Neuronal stem cell (in vitro differentiated cells): Measurements from ENCODE around the gene EBF4.
"Not testable (repeated sequence)": the region's sequence is repeated elsewhere in the genome, so short reads cannot be mapped to it uniquely, and the experiment has no call there.

ENCODE experiments used
- DNase-seq: peaks from one replicate; pipeline ENCODE4 v3.0.0-alpha.2; 2013; ENCODE audit warnings: low spot score
- H2AFZ ChIP-seq: one replicate; pipeline ENCODE4 v1.6.1; 2013; ENCODE audit warnings: mild to moderate bottlenecking, low read length, inconsistent platforms
- H2AK5ac ChIP-seq: 2 replicates; pipeline ENCODE4 v1.6.1; 2013; ENCODE audit warnings: low read depth, mild to moderate bottlenecking, inconsistent platforms, low read length, moderate library complexity, mixed read lengths
- H2BK120ac ChIP-seq: 2 replicates; pipeline ENCODE4 v1.6.1; 2013; ENCODE audit warnings: low read depth, mild to moderate bottlenecking, inconsistent platforms, low read length, moderate library complexity, mixed read lengths
- H2BK12ac ChIP-seq: one replicate; pipeline ENCODE4 v1.6.1; 2013; ENCODE audit warnings: low read length, inconsistent platforms
- H2BK15ac ChIP-seq: 2 replicates; pipeline ENCODE4 v1.6.1; 2013; ENCODE audit warnings: mild to moderate bottlenecking, low read length, inconsistent platforms, mixed read lengths
- H2BK5ac ChIP-seq: one replicate; pipeline ENCODE4 v1.6.1; 2013; ENCODE audit warnings: inconsistent platforms, mild to moderate bottlenecking, low read length, moderate library complexity
- H3K14ac ChIP-seq: one replicate; pipeline ENCODE4 v1.6.1; 2013; ENCODE audit warnings: low read length, inconsistent platforms
- H3K18ac ChIP-seq: 2 replicates; pipeline ENCODE4 v1.6.1; 2013; ENCODE audit warnings: low read length, inconsistent platforms
- H3K23ac ChIP-seq: 2 replicates; pipeline ENCODE4 v1.6.1; 2013; ENCODE audit warnings: low read depth, mild to moderate bottlenecking, mixed read lengths, low read length, inconsistent platforms; ENCODE audit not compliant: poor library complexity
- H3K27ac ChIP-seq: replicated peaks from 3 replicates; pipeline ENCODE4 v1.5.1; 2013; ENCODE audit warnings: low read length, inconsistent platforms
- H3K27me3 ChIP-seq, 3 experiments: 2 replicates each; pipeline ENCODE4 v1.6.1; 2013; ENCODE audit warnings: low read length in 3 of 3, mild to moderate bottlenecking in 2 of 3, inconsistent platforms in 1 of 3, low read depth in 1 of 3, mixed read lengths in 1 of 3, moderate library complexity in 1 of 3; ENCODE audit not compliant: control insufficient read depth in 3 of 3, insufficient read depth in 3 of 3
- H3K36me3 ChIP-seq, 2 donors: replicated peaks in 1 of 2; 2 replicates each; pipeline ENCODE4 v1.6.1; 2013; ENCODE audit warnings: low read length in 2 of 2; ENCODE audit not compliant: control insufficient read depth in 2 of 2, insufficient read depth in 2 of 2
- H3K4ac ChIP-seq: 2 replicates; pipeline ENCODE4 v1.6.1; 2013; ENCODE audit warnings: inconsistent platforms, mild to moderate bottlenecking, low read length, moderate library complexity
- H3K4me1 ChIP-seq, 2 donors: 1 replicate in 1 of 2; 2 replicates in 1 of 2; pipeline ENCODE4 v1.6.1; 2013; ENCODE audit warnings: low read length in 2 of 2, low read depth in 1 of 2; ENCODE audit not compliant: control insufficient read depth in 2 of 2, insufficient read depth in 1 of 2
- H3K4me2 ChIP-seq: one replicate; pipeline ENCODE4 v1.6.1; 2013; ENCODE audit warnings: mild to moderate bottlenecking, low read length, inconsistent platforms; ENCODE audit not compliant: insufficient read depth, poor library complexity, severe bottlenecking
- H3K4me3 ChIP-seq, 2 donors: 2 replicates each; pipeline ENCODE4 v1.5.1; 2013; ENCODE audit warnings: low read length in 2 of 2, mild to moderate bottlenecking in 2 of 2, inconsistent platforms in 1 of 2, moderate library complexity in 1 of 2
- H3K79me1 ChIP-seq: one replicate; pipeline ENCODE4 v1.6.1; 2013; ENCODE audit warnings: low read depth, mild to moderate bottlenecking, inconsistent platforms, low read length, moderate library complexity
- H3K9ac ChIP-seq: one replicate; pipeline ENCODE4 v1.6.1; 2013; ENCODE audit warnings: mild to moderate bottlenecking, low read depth, low read length, inconsistent platforms; ENCODE audit not compliant: poor library complexity
- H3K9me3 ChIP-seq, 2 donors: replicated peaks in 1 of 2; 2 replicates each; pipeline versions ENCODE3 to v1.6.1; 2013; ENCODE audit warnings: low read length in 2 of 2, mild to moderate bottlenecking in 2 of 2, inconsistent platforms in 1 of 2, low read depth in 1 of 2, mixed read lengths in 1 of 2, moderate library complexity in 1 of 2; ENCODE audit not compliant: control insufficient read depth in 2 of 2, insufficient read depth in 1 of 2
- H4K8ac ChIP-seq: one replicate; pipeline ENCODE4 v1.6.1; 2013; ENCODE audit warnings: low read depth, mild to moderate bottlenecking, inconsistent platforms, low read length, moderate library complexity
- H4K91ac ChIP-seq: one replicate; pipeline ENCODE4 v1.6.1; 2013; ENCODE audit warnings: low read length, low read depth, mild to moderate bottlenecking, inconsistent platforms; ENCODE audit not compliant: poor library complexity
- WGBS, 2 donors: extraction: QIAGEN DNeasy Blood & Tissue Kit; methylation state at CpG; one replicate each; pipeline ENCODE4 v1.1.7; 2013; ENCODE audit warnings: missing lambda C conversion rate in 2 of 2, mixed read lengths in 1 of 2; ENCODE audit not compliant: insufficient read length in 2 of 2, insufficient replicate concordance in 1 of 2; ENCODE audit errors: extremely low coverage in 2 of 2; 5-methylcytosine and 5-hydroxymethylcytosine counted together

Gene EBF4

GRCh38 chr20:2694519-2694918, 1.9 kb downstream of the EBF4 start:
- no peak for DNase-seq
- H2BK12ac ChIP-seq: no peak overlapping the region
- H2BK15ac ChIP-seq: no peak overlapping the region
- peaks cover 3% of the 10 kb centered on the region for H3K79me1 ChIP-seq
- no peak overlapping the region for H3K14ac ChIP-seq
- no peak overlapping the region for H3K4me3 ChIP-seq
- H3K9ac ChIP-seq: no peak overlapping the region
- no peak overlapping the region for H3K4ac ChIP-seq
- no peaks in the 10 kb centered on the region for H3K9me3 ChIP-seq
- no peak overlapping the region for H3K27ac ChIP-seq
- no CpG with 5 or more reads among the region's 13 CpGs for WGBS, 2 donors
- H3K27me3 ChIP-seq: peaks cover 30 to 67% (median 44%) of the 10 kb centered on the region in 3 experiments
- H3K4me2 ChIP-seq: peak overlapping the region; percentile 32
- H4K91ac ChIP-seq: no peak overlapping the region
- H3K23ac ChIP-seq: peak overlapping the region; percentile 44
- H4K8ac ChIP-seq: no peak overlapping the region
- peak overlapping the region; percentile 58 for H3K18ac ChIP-seq
- no peak overlapping the region for H2BK5ac ChIP-seq
- no peak overlapping the region for H2AK5ac ChIP-seq
- no peak overlapping the region for H2BK120ac ChIP-seq
- no peak overlapping the region for H2AFZ ChIP-seq
- peaks cover 16 to 25% of the 10 kb centered on the region in 2 donors for H3K4me1 ChIP-seq
- H3K36me3 ChIP-seq: no peaks in the 10 kb centered on the region

DNA sequence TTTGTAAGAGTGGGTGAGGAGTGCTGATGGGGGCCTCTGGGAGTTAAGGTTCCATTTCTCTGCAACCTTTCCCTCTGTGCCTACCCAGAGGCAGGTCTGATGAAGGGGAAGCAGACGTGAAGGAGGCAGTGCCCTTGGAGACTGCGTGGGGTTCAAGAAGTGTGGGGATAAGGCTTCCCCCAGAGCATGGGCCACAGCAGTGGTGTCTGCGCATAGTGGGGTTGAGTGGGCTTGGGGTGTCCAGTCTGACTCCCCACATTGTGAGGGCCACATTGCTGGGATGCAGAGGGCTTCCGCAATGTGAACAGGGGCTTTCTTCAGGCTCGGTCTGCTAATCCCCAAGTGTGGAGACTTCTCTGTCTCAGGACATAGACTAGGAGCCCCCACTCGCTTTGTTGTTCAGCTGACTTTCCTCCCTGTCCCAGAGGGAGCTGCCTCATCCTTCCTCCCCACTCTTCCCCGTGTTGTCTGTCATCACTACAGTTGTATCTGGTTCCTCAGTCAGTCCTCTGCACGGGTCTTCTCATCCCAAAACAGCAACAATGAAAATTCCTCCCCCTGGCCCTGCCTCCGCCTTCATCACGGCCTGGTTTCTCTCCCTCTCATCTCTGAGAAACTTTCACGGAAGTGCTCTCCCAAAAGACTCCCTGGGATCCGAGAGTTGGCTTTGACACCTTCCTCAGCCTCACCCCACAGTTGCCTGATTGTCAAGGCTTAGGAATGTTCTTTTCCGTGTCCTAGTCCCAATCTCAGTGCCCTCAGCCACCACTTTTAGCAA, 2.8 kb downstream of the EBF4 start:
- no peak for DNase-seq
- no peak overlapping the region for H2AFZ ChIP-seq
- H2BK15ac ChIP-seq: no peak overlapping the region
- no peak overlapping the region for H3K27ac ChIP-seq
- no peaks in the 10 kb centered on the region for H3K36me3 ChIP-seq
- no peak overlapping the region for H4K8ac ChIP-seq
- no CpG with 5 or more reads among the region's 13 CpGs for WGBS, 2 donors
- H3K18ac ChIP-seq: peak overlapping the region; percentile 18
- no peak overlapping the region for H4K91ac ChIP-seq
- H2BK120ac ChIP-seq: no peak overlapping the region
- peaks cover 16 to 25% of the 10 kb centered on the region in 2 donors for H3K4me1 ChIP-seq
- no peak overlapping the region for H2AK5ac ChIP-seq
- no peak overlapping the region for H3K4ac ChIP-seq
- no peak overlapping the region for H3K14ac ChIP-seq
- peaks cover 28 to 58% (median 42%) of the 10 kb centered on the region in 3 experiments for H3K27me3 ChIP-seq
- H3K4me2 ChIP-seq: no peak overlapping the region
- H3K4me3 ChIP-seq: no peak overlapping the region
- no peak overlapping the region for H3K9ac ChIP-seq
- H3K9me3 ChIP-seq: no peaks in the 10 kb centered on the region
- H2BK12ac ChIP-seq: no peak overlapping the region
- H3K23ac ChIP-seq: peak overlapping the region; percentile 3
- peaks cover 3% of the 10 kb centered on the region for H3K79me1 ChIP-seq
- H2BK5ac ChIP-seq: no peak overlapping the region

DNA sequence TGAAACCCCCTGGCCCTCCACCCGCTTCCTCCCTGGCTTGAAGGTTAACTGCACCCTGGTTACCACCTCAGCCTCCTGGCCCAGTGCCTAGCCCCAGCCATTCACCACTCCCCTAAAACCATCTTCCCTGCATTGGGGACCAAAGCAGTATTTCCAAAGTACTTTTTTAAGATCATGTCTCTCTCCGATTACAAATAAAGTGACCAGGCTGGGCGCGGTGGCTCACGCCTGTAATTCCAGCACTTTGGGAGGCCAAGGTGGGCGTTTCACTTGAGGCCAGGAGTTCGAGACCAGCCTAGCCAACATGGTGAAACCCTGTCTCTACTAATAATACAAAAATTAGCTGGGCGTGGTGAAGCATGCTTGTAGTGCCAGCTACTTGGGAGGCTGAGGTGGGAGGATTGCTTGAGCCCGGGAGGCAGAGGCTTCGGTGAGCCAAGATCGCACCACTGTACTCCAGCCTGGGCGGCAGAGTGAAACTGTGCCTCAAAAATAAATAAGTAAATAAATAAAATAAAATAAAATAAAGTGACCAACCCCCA, 3.5 kb downstream of the EBF4 start:
- H3K4ac ChIP-seq, H3K9me3 ChIP-seq, H2BK12ac ChIP-seq, H3K4me3 ChIP-seq, H3K27ac ChIP-seq, H2BK5ac ChIP-seq, H3K14ac ChIP-seq, H3K4me2 ChIP-seq, DNase-seq, H2AFZ ChIP-seq, H3K23ac ChIP-seq, H2AK5ac ChIP-seq, H3K79me1 ChIP-seq, H4K91ac ChIP-seq, H3K36me3 ChIP-seq, H2BK120ac ChIP-seq, H4K8ac ChIP-seq, H3K18ac ChIP-seq, H2BK15ac ChIP-seq, H3K9ac ChIP-seq: not testable (repeated sequence)
- peaks cover 16 to 25% of the 10 kb centered on the region in 2 donors for H3K4me1 ChIP-seq
- H3K27me3 ChIP-seq: peaks cover 27 to 53% (median 40%) of the 10 kb centered on the region in 3 experiments
- no CpG with 5 or more reads among the region's 12 CpGs for WGBS, 2 donors

DNA sequence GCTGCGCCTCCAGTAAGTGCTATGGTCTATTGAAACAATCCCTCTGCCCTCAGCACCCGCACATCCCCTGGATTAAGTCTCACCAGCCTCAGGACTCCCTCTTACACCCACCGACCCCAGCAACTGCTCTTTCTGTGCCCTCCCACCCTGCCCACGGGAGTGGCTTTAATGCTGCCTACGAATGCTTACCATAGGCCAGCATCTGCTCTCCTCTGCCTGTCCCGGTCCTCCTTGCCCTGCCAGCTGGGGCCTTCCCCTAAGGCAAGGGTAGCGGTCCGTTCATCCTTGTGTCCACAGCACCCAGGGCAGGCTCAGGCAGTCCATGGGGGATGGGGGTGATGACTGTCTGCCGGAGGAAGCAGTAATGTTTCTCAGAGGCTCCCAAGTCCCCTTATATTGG, 4.1 kb downstream of the EBF4 start:
- no peak overlapping the region for H4K91ac ChIP-seq
- H2BK120ac ChIP-seq: no peak overlapping the region
- no peak overlapping the region for H3K9ac ChIP-seq
- no peak overlapping the region for H4K8ac ChIP-seq
- H3K79me1 ChIP-seq: peaks cover 1% of the 10 kb centered on the region
- H2BK15ac ChIP-seq: no peak overlapping the region
- H3K4me1 ChIP-seq: peaks cover 16 to 23% of the 10 kb centered on the region in 2 donors
- H3K36me3 ChIP-seq: no peaks in the 10 kb centered on the region
- H3K27ac ChIP-seq: no peak overlapping the region
- no CpG with 5 or more reads among the region's 9 CpGs for WGBS, 2 donors
- H3K18ac ChIP-seq: no peak overlapping the region
- H3K27me3 ChIP-seq: peaks cover 22 to 48% (median 38%) of the 10 kb centered on the region in 3 experiments
- no peak overlapping the region for H2AK5ac ChIP-seq
- H3K4me2 ChIP-seq: no peak overlapping the region
- no peak overlapping the region for H2AFZ ChIP-seq
- no peak overlapping the region for H3K4ac ChIP-seq
- no peak overlapping the region for H3K4me3 ChIP-seq
- H3K14ac ChIP-seq: no peak overlapping the region
- no peak overlapping the region for H2BK5ac ChIP-seq
- H3K9me3 ChIP-seq: no peaks in the 10 kb centered on the region
- H3K23ac ChIP-seq: no peak overlapping the region
- no peak overlapping the region for H2BK12ac ChIP-seq
- no peak for DNase-seq
